RWPE2 (cell line): Measurements from ENCODE around the gene MCCD1.
A peak's percentile ranks its signal among the peaks of the same experiment; 100 is the strongest.
"Not testable (repeated sequence)": the region's sequence is repeated elsewhere in the genome, so short reads cannot be mapped to it uniquely, and the experiment has no call there.

Experiments used
- ATAC-seq: fragments of 200-7000 bp; cut with Tn5 transposase; 3 replicates; pipeline ENCODE4 v1.9.1; 2021; ENCODE audit warnings: low read depth
- DNase-seq: peaks from one replicate; pipeline ENCODE4 v3.0.0-alpha.2; 2020; ENCODE audit warnings: low spot score
- H3K27ac ChIP-seq: fragments of 450-650 bp; 2 replicates; pipeline ENCODE4 v1.5.1; 2017; ENCODE audit warnings: mild to moderate bottlenecking; ENCODE audit not compliant: poor library complexity, severe bottlenecking
- H3K27me3 ChIP-seq: fragments of 250-450 bp; sonication (Bioruptor Pico); 2 replicates; pipeline ENCODE4 v1.5.1; 2021; ENCODE audit warnings: mild to moderate bottlenecking, moderate library complexity; ENCODE audit not compliant: insufficient read depth, poor library complexity, severe bottlenecking
- H3K36me3 ChIP-seq: fragments of 250-450 bp; sonication (Bioruptor Pico); 2 replicates; pipeline ENCODE4 v1.5.1; 2020; ENCODE audit warnings: low read depth, mild to moderate bottlenecking, moderate library complexity
- H3K4me1 ChIP-seq: fragments of 250-450 bp; sonication (Bioruptor Pico); 2 replicates; pipeline ENCODE4 v1.5.1; 2021; ENCODE audit warnings: mild to moderate bottlenecking, moderate library complexity; ENCODE audit not compliant: insufficient read depth, poor library complexity, severe bottlenecking
- H3K4me3 ChIP-seq: fragments of 250-450 bp; sonication (Bioruptor Pico); 2 replicates; pipeline ENCODE4 v1.5.1; 2021; ENCODE audit warnings: mild to moderate bottlenecking, moderate library complexity; ENCODE audit not compliant: severe bottlenecking
- H3K9me3 ChIP-seq: fragments of 250-450 bp; sonication (Bioruptor Pico); 2 replicates; pipeline ENCODE4 v1.5.1; 2021; ENCODE audit warnings: mild to moderate bottlenecking, moderate library complexity; ENCODE audit not compliant: severe bottlenecking
- TF ChIP-seq, protein P1 (sequence below): fragments of 450-650 bp; IDR thresholded peaks from one replicate; pipeline ENCODE4 v1.5.1; 2017; ENCODE audit warnings: mild to moderate bottlenecking, moderate library complexity; ENCODE audit not compliant: poor library complexity, severe bottlenecking

MCCD1 gene

DNA sequence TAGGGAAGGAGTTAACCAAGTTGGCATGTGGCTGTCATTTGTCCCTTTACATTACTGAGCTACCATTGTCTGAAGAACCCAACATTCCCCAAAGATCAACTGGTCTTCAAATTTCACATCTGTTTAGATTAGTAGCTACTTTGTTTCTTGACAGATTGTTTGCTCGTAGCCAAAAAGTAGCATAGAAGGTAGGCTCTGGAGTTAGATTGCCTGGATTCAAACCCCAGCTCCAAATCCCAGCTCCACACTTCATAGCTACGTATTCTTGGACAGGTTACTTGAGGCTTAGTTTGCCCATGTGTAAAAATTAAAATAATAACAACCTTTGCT, 19.7 kb downstream of the MCCD1 start:
- H3K4me3 ChIP-seq: peak overlapping the region; percentile 43

DNA sequence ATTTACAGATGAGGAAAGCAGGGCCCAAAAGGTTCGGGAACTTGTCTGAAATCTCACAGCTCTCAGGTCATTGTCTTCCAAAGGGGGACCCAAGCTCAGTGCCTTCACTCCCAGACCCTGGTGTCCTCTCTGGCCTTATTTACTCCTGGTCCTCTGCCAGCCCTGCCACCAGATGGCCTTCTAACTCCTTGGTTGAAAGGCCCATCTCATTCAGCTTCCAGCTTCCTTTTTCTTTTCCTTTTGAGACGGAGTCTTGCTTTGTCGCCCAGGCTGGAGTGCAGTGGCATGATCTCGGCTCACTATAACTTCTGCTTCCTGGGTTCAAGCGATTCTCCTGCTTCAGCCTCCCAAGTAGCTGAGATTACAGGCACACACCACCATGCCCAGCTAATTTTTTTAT, 22.6 kb downstream of the MCCD1 start:
- H3K27ac ChIP-seq, H3K27me3 ChIP-seq, DNase-seq, H3K4me3 ChIP-seq, H3K4me1 ChIP-seq, ATAC-seq, H3K9me3 ChIP-seq: not testable (repeated sequence)
- peaks cover 74% of the 10 kb centered on the region for H3K36me3 ChIP-seq
- TF ChIP-seq, protein P1, sequence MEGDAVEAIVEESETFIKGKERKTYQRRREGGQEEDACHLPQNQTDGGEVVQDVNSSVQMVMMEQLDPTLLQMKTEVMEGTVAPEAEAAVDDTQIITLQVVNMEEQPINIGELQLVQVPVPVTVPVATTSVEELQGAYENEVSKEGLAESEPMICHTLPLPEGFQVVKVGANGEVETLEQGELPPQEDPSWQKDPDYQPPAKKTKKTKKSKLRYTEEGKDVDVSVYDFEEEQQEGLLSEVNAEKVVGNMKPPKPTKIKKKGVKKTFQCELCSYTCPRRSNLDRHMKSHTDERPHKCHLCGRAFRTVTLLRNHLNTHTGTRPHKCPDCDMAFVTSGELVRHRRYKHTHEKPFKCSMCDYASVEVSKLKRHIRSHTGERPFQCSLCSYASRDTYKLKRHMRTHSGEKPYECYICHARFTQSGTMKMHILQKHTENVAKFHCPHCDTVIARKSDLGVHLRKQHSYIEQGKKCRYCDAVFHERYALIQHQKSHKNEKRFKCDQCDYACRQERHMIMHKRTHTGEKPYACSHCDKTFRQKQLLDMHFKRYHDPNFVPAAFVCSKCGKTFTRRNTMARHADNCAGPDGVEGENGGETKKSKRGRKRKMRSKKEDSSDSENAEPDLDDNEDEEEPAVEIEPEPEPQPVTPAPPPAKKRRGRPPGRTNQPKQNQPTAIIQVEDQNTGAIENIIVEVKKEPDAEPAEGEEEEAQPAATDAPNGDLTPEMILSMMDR: peak; percentile 32

More for the DNA sequence above, 19.7 kb downstream of the MCCD1 start:
- Histone ChIP-seq H3K27ac (peak overlapping the region; percentile 58), H3K9me3 (no peaks in the 10 kb centered on the region), H3K36me3 (peaks cover 51% of the 10 kb centered on the region), H3K27me3 (no peaks in the 10 kb centered on the region), H3K4me1 (peaks cover 7% of the 10 kb centered on the region)
- no peak for ATAC-seq
- no peak for DNase-seq
- TF ChIP-seq, protein P1: no peak

DNA sequence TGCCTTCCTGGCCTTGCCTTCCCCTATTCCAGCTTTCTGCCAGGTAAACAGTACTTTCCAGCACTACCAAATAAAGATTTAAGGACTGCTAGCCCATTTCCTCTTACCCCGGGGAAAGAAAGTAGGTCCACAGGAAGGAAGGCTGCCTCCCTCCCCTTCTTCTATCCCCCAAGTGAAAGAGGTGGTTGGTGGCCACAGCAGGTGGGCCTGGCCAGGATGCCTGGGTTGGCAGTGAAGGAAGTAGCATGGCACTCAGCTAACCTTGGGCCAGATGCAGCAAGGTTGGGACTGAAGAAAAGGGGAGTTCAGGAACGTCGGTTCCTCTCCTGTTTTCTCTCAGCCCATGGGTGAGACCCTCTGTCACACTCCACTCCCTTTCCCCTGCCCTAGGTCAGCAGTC, 27.5 kb downstream of the MCCD1 start:
- Histone ChIP-seq H3K27ac (no peak overlapping the region), H3K36me3 (peaks cover 76% of the 10 kb centered on the region), H3K9me3 (no peaks in the 10 kb centered on the region), H3K4me1 (peaks cover 19% of the 10 kb centered on the region), H3K27me3 (no peaks in the 10 kb centered on the region), H3K4me3 (no peak overlapping the region)
- ATAC-seq (no peak), DNase-seq (no peak)
- TF ChIP-seq, protein P1: no peak

DNA sequence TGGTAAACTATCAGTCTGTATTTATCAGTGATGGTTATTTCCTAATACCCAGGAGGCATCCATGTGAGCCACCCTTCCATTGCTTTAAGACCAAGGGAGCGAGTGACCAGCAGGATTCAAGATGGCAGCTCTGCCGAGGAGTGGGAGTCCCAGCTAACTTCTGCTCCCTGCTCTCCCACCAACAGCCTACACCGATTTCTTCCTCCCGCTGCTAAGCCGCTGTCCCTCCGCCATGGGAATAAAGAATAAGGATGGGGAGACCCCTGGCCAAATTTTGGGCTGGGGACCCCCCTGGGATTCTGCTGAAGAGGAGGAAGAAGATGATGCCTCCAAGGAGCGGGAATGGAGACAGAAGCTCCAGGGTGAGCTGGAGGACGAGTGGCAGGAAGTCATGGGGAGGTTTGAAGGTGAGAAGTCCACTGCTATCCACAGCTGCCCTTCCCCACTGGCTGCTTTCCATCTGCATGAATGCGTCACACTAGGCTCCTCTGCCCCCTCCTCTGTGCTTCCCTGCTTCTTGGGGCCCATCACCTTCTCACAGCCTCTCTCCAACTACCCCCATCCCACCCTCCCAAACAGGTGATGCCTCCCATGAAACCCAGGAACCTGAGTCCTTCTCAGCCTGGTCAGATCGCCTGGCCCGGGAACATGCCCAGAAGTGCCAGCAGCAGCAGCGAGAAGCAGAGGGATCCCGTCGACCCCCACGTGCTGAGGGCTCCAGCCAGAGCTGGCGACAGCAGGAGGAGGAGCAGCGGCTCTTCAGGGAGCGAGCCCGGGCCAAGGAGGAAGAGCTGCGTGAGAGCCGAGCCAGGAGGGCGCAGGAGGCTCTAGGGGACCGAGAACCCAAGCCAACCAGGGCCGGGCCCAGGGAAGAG, 28.9 kb downstream of the MCCD1 start:
- Histone ChIP-seq H3K27ac (no peak overlapping the region), H3K36me3 (peaks cover 65% of the 10 kb centered on the region), H3K9me3 (no peaks in the 10 kb centered on the region), H3K27me3 (no peaks in the 10 kb centered on the region), H3K4me1 (peaks cover 19% of the 10 kb centered on the region), H3K4me3 (no peak overlapping the region)
- no peak for DNase-seq
- TF ChIP-seq, protein P1: no peak
- no peak for ATAC-seq

DNA sequence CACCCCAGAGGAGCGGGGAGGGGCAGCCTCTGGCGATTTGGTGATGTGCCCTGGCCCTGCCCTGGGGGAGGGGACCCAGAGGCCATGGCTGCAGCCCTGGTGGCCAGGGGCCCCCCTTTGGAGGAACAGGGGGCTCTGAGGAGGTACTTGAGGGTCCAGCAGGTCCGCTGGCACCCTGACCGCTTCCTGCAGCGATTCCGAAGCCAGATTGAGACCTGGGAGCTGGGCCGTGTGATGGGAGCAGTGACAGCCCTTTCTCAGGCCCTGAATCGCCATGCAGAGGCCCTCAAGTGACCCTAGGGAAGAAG, 29.5 kb downstream of the MCCD1 start:
- Histone ChIP-seq H3K27me3 (no peaks in the 10 kb centered on the region), H3K4me1 (peaks cover 24% of the 10 kb centered on the region), H3K9me3 (no peaks in the 10 kb centered on the region), H3K27ac (no peak overlapping the region), H3K4me3 (no peak overlapping the region), H3K36me3 (peaks cover 60% of the 10 kb centered on the region)
- DNase-seq (no peak), ATAC-seq (no peak)
- TF ChIP-seq, protein P1: no peak
